Activated CD8-positive, alpha-beta memory T cell treated with anti-CD3 and anti-CD28 coated beads for 48 hours (primary cell): ENCODE measurements around the gene DSC3.

ENCODE experiments used
- DNase-seq, 3 experiments: peaks; one replicate each; pipeline ENCODE4 v3.0.0-alpha.2; 2020; ENCODE audit warnings: low read depth in 2 of 3, low spot score in 2 of 3

The DSC3 gene

DNA sequence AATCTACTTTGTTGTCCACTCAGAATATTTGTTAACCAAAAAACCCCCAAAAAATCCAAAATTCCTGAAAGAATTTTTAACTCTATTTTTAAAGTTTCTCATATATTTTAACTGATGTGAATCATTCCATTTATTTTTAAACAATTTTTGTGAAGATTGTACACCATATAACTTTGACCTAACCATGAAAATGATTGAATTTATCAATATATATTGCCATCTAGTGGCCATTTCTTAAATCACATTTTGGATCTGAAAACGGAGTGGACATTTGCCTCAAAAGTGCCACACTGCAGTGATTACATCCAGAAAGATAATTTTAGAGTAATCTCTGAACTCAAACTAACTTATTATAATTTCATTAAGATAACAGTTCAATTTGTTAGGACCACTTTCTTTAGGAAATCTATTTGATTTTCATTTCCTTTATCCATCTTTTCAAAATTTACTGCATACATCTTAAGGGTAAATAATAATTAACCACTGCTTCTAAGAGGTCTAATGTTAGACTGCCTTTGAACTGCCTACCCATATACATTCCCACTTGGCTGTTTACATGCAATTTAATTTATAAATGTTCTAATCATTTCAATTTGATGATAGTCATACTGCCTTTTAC lies 71.1 kb downstream of the DSC3 start:
- no peak for DNase-seq

DNA sequence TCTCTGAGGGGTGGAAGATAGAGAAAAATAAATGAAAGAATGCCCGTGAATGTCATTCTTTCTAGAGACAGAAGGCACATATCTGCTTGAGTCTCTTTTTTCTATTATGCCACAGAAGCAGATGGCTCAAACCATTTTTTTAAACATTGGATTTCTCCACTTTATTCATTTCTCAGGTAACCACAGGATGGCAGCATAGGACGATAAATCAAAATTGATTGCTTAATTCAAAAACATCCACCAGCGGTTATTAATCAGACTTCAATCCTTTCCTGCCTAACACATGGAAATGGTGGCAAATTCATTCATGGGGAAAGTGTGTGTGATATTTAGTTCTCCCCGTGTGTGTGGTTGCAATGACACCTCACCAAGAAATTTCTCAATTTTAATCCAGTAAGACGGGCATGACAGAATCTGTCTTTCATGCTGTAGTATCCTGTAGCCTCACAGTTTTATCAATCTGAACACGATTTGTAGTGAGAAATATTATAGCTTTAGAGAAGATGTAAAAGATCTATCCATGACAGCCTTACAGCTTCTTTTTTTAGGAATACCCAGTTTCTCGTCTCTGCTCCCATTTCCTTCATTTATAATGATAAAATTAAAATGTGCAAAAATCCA lies 72.2 kb downstream of the DSC3 start:
- no peak for DNase-seq

DNA sequence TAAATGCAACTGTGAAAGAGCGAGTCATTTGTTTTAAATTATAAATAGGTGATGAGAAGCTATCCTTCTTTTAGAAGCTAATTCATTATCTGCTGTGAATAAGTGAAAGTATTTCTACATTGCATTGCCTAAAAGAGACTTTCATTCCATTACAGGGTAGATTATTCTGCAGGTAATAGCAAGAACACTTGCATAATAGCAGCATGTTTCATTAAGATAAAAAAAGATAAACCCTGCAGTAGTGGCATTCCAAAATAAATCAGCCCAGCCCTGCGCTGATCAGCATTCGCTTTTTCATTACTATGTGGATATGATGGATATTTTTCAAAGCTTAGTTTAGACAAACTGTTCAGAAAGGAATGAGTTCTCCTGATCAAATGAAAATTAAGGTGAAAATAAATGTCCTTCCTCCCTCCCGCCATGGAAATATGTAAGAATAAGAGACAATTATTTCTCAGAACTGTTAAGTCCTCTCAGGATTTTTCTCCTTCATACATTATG lies 72.8 kb downstream of the DSC3 start:
- no peak for DNase-seq

DNA sequence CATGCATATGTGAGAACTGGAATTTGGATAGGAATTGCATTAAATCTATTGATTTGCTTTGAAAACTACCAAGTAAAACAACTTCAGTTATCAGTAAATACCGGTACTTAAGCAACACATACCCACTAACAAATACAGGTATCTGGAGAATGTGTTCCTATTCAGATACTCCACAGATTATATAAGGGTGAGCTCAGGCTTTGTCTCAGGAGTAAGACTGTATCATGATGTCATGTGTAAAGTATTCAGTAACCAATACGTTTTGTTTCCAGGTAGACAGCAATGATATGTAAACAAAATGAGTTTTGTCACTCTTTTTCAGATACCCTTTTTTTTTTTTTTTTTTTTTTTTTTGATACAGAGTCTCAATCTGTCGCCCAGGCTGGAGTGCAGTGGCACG lies 74.8 kb downstream of the DSC3 start:
- DNase-seq = no peak

DNA sequence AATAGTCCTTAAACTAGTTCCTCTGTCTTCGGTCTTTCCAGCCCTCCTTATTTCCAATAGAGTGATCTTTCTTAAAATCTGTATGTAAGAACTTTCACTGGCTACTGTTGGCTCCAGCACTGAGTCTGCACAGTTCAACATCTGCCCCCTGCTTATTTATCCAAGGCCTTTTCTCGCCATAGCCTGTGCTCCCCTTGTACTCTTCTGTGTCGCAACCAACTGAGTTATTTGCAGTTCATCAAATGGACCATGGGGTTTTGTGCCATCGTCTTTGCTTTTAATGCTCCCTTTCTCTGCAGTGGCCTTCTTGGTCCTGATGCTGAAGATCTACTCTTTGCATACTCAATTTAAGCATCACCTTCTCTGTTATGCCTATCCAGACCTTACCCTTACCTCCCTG lies 77.3 kb downstream of the DSC3 start:
- DNase-seq = no peak

DNA sequence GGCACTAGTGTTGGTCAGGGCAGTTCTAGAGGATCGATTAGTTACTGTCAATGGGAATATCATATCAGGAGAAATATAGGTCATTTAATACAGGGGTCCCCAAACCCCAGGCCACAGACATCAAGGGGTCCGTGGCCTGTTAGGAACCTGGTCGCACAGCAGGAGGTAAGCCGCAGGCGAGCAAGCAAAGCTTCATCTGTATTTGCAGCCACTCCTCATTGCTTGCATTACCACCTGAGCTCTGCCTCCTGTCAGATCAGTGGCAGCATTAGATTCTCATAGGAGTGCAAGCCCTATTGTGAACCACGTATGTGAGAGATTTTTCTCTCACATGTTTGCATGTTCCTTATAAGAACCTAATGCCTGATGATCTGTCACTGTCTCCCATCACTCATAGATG lies 81.9 kb downstream of the DSC3 start:
- no peak for DNase-seq

DNA sequence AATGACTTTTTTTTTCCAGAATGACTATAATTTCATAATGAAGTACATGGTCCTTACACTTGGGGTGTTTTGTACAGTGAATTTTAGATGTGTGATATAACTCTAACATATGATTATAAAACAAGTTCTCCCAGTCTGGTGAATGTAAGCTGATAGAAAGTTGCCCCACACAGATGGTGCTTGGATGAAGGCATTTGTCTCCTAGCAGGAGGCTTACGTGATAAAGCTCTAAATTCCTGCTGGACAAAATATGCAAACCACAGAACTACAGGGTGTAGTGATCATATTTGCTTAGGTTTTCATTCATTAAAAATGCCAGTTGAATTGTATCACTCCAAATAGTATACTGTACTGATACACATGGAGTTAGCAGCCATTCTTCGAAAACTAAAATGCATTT lies 85.5 kb downstream of the DSC3 start:
- DNase-seq = no peak

DNA sequence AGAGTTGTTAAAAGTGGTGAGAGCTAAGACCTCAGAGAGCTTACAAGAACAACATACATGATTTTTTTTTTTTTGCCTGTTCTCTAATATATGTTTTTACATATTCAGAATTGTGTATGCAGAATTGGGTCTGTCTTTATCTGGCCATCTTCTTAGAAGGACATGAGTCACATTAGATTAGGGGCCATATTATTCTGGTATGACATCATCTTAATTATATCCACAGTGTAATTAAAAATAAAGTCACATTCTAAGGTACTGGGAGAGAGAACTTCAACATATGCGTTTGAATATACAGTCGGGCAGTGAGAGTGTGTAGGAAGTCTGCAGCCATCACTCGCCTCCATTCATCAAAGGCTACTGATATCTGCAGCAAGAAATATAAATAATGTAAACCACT lies 88.3 kb downstream of the DSC3 start:
- no peak for DNase-seq

DNA sequence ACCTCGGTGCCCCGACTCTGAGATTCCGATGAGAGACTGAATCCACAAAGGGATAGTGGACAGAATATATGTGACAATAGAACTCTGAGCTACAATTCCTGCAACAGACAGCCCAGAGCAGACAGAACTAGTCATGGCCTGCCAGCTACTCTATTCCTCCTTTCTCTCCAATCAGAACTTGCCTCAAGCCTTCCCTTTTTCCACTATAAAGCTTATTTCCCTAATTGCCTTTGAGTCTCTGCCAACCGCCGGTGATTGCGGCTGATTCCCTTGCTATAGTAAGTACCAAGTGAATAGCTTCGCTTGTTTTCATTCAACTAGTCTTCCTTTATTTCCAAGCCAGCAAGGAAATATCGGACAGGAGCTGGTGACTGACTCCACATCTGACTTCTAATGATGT lies 96.8 kb downstream of the DSC3 start:
- no peak for DNase-seq

DNA sequence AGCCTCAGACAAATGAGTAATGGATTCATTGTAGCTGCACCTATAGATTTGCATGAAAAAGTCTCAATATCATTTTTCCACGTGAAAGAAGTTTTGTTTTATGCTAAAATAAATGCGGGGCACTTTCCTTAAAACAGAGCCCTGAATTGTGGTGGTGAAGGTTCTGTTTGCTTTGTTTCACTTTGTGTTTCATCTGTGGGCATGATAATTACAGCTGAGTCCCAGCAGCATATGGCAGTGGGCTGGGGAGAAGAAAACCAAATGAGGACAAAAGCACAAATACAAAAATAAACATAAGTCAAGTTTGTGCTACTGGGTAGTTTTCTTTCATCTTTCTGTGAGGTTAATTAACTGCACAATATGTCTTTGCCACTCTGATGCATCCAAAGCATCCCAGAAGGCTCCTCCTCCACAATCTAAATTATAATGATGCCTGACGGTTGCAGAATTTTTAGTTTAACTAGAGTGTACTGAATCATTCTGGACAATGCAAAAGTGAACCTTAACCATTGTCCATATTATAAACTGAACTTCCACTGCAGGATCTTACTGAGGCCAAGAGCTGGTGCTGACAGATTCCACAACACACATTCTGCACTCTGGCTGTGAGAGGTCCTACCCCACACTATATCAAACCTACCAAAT lies 97.6 kb downstream of the DSC3 start:
- no peak for DNase-seq

DNA sequence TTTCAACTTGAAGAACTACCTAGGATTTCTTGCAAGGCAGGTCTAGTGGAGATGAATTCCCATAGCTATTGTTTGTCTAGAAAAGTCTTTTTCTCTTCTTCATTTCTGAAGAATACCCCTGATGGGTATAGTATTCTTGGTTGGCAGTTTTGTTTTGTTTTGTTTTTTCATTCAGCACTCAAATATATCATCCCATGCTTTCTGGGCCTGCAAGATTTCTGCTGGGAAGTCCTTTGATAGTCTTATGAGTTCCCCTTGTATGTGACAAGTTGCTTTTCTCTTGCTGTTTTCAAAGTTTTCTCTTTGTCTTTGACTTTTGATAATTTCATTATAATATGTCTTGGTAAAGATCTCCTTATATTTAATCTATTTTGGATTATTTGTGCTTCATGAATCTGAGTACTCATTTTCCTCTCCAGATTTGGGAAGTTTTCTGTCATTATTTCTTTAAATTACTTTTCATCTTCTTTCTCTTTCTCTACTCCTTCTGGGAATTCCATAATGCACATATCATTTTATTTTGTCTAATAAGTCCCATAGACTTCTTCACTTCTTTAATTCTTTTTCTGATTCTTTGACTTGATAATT lies 101.5 kb downstream of the DSC3 start:
- no peak for DNase-seq
